Putamen (tissue), 1 donor: ENCODE data around the gene RUFY4.
"Not testable (repeated sequence)": the region's sequence is repeated elsewhere in the genome, so short reads cannot be mapped to it uniquely, and the experiment has no call there.

Experiments used
- DNase-seq: peaks from one replicate; pipeline ENCODE4 v3.0.0-alpha.2; 2016; ENCODE audit warnings: low spot score

RUFY4 gene

DNA sequence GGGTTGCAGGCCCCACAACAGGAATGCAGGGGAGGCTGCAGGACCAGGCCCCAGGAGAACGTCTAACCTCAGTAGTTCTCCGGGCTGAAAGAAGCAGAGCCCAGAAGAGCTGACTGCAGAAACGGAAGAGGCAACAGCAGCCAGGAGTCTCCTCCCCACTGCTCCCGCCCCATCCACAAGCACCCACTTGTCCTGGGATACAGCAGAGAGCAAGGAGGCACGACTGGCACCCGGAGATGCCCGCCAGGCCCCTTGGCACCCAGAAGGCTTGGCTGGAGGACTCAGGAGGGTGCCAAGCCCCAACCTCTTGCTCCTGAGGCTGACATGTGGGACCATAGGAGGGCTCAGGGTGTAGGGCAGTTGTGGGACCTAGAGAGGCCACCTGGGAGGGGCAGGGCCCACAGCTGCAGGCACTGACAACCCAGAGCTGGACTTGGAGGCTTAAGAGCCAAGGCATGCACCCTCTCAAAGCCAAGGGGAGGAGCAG, 37.2 kb upstream of the RUFY4 start:
- no peak for DNase-seq

DNA sequence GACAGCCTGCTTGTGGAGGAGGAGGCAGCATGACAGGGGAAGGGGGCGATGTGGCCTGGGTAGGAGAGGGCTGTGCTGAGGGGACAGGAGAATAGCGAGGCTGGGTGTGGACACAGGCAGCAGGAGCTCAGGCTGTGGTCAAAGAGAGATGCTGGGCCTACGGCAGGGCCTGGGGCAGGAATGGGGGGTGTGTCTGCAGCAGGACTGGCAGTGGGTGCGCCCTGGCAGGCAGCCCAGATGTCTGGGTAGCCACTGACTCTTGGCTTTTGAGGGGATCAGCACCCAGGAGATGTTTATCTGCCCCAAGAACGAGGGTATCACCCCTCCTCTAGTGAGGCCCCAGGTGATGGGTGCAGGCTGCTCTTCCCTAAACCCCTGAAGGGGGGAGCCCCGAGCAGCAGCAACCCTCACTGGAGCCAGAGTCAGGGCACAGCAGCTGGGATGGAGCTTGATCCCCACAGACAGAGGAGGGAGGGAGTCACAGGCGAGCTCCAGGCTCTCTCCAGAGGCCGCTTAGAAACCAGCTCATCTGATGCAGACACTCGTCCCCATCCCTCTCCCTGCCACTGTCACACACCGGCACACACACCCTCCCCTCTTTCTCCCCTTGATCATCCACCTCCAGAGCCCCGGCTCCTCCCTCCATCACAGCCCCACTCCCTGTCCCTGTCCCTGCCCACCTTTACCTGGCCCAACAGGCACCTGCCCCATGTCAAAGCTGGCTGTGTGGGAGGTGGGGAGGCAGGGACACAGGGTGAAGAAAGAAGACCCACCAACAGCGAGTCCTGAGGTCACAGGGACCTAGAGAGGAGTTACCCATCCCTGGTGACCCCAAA, 36.5 kb upstream of the RUFY4 start:
- no peak for DNase-seq

DNA sequence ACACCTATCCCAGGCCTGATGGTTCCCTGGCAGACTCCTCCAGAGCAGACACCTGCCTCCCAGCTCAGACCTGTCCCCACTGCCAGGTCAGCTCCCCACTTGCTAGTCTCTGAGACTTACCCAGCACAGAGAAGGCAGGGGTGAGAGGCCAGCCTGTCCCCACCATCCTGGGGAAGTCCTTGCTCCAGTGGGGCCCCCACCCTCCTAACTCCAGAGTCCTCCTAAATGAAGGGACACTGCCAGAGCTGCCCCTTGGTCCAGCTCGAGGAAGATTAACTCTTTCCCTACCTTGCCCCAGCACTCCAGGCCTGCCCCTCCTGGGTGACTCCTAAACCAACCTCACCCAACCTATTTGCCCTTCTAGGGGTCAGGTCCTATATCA, 35.9 kb upstream of the RUFY4 start:
- no peak for DNase-seq

DNA sequence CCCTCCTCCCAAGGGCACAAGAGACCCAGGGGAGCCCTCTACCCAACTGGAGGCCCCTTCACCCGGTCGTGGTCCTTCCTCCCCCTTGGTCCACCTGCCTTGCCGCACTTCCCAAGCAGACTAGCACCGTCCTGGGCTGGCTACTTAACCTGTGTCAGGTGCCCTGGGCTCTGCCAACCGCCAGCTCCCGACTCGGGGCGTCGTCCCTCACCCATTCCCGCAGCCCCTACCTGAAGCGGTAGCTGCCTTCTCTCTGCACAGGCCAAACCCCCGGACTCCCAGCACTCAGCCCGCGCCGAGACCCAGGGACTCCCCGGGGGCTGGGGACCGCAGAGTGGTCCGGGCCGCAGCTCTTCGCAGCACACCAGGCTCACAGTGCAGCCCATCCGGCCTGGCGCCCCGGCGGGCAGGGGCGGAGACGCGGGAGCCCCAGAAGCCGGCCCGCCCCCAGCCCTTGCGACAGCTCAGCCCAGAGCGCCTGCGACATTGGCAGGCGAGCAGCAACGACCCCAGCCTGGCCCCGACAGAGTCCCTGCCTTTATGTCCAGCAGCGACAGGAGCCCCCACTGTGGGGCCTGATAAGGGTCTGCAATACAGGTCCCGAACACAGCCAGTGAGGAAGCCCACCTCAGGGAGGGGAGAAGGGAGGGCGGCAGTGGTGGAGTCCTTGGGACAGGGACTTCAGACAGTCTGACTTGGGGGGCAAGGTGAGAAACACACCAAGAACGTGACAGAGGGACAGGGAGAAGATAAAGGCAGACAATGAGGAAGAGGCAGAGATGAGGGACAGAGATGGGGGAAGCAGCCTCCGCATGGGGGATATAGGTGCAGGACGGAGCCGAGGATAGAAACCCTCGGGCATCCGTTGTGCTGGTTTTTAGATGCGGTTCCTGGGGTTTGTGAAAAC, 35.2 kb upstream of the RUFY4 start:
- DNase-seq = no peak

DNA sequence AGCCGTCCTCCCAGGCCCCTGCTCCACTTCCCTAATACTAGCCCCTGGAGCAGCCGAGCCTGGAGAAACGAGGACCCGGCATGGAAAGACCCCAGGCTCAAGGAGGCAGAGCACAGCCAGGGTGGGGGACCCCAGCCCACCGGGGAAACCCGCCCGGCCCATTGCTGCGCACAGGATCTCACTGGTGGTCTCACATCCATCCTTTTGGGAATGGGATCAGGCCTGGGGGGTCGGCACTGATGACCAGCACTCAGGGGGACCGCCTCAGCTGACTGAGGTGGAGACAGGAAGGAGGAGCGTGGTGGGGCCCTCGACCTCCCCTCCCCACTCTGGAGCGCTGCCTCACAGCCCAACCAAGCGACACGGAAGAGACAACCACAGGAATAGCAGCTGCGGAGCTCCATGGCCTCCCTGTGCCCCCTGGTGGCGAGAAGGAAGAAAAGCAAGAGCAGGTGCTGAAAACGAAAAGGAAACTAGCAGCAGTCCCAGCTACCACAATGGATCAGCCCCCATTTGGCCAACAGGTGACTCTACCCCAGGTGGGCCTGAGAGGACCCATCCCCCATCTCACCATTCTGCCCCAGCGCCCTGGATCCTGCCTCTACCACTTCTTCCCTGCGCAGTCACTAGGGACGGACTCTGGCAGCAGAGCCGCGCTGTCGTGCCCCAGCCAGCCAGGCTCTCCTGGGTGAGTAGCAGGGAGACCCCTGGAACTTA, 34.4 kb upstream of the RUFY4 start:
- peak; percentile 64 for DNase-seq

DNA sequence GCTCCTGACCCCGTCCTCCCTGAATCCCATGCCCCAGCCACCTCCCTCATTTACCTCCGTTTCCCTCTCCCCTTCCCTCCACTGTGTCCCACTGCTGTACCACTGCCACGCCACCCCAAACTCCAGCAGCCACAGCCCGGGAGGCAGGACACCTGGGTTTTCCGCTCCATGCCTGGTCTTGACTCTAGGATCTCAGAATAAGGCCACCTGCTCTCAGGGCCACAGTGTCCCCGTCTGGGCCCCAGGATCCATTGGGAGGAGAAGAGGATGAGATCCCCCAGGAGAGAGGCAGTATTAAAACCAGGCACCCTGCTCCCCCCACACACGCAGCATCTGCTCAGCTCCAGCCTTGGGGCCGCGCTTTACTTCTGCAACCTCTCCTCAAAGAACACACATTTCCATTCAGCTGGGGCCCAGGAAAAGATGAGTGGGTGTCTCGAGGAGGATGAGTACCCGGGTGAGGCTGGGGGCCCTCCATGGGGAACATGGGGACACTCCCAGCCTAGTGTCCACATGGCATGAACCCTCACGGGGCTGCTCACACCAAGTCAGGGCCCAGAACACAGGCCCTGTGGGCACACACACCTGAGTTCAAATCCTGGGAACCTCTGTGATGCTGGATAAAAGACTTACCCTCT, 33.5 kb upstream of the RUFY4 start:
- no peak for DNase-seq

DNA sequence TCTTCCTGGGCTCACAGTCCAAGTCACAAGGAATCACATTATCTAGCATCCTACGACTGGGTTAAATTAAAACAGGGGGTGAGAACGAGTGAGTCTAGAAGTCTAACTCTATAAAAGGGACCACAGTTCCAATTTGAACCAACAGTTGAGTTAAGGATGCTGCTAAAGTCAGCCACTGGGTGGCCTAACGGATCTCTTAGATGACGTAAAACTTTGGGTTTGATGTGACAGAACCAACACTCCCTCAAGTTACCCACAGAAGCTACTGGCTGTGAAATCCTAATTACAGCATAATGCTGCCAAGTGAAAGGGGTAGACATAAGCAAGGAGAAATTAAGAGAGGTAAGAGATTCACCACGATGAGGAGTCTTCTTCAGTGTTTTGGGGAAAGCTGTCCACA, 32.7 kb upstream of the RUFY4 start:
- no peak for DNase-seq

DNA sequence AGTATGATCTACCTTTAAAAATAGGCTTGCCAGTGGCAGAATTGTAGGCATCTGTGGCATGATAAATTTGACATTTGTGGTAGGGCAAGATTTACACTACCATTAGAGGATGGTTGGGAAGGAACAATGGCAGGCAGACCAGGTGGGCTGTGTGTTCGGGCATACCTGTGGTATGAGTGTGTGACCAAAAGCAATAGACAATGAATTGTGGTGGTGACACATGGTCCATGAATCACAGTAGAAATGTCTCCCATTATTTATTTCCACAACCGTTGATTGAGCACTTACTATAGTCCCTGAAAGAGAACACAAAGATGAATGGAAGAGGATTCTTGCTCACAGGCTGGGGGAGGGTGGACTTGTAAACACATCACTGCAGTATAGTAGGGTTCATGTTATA, 29.9 kb upstream of the RUFY4 start:
- DNase-seq = no peak

DNA sequence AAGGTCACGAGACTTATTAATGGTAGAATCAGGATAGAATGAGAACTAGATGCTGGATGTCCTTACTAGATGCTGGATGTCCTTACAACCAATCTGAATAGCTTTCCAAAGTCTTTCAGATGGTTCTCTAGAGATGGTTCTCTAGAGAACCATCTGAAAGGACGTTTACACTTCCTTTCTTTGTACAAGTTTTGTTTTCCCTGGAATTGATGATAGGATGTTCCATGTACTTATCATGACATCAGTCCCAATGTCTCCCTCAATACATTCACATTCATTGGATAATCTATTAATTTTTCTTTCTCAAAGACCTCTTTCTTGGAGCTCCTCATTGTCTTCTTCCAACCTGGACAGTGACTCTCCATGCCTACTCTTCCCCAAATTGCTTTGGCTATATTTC, 28.2 kb upstream of the RUFY4 start:
- no peak for DNase-seq

DNA sequence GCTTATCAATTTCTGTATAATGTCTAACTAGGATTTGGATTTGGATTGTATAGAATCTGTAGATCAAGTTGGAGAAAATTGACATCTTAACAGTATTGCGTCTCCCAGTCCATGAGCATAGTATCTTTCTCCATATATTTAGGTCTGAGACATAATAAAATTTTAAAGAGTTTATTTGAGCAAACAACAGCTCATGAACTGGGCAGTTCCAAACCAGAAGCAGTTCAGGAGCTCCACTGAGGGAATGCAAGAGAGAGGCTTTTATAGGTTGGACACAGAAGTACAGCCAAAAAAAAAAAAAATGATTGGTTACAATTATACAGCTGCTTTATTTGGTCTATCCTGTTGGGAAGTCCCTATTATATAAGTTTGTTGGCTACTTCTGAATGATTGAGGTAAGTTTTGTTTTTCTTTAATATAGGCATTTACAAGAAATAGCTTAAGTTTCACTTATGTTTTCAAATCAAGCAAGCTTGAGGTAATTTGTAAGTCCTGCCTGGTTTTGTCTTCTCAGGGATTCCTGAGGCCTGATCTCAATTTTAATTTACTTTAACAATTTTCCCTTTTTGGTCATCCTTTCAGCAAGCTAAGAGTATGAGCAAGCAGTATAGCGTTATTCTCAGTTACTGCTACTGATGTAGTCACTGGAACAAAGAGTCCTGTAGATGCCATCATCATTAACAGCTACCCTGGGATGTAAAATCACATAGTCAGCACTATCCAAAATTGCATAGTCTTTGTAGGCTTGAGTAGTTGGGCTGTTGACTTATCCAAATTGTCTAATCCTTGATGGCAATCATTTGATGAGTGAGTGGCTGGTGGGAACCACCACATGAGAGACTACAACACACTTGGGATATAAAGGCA, 27.5 kb upstream of the RUFY4 start:
- DNase-seq = no peak

DNA sequence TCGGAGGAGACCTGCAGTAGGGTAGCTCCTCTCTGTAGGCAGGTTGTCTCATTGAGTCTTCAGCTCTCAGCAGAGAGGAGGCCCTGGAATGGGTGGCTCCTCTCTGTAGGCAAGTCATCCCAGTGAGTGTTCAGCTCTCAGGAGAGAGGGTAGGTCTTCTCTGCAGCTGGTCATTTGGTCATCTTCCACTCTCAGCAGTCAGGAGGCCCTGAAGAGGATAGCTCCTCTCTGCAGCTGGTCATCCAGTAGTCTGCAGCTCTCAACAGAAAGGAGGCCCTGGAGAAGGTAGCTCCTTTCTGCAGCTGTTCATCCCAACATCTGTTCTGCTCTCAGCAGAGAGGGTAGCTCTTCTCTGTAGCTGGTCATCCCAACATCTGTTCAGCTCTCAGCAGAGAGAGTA, 26.0 kb upstream of the RUFY4 start:
- DNase-seq = no peak

DNA sequence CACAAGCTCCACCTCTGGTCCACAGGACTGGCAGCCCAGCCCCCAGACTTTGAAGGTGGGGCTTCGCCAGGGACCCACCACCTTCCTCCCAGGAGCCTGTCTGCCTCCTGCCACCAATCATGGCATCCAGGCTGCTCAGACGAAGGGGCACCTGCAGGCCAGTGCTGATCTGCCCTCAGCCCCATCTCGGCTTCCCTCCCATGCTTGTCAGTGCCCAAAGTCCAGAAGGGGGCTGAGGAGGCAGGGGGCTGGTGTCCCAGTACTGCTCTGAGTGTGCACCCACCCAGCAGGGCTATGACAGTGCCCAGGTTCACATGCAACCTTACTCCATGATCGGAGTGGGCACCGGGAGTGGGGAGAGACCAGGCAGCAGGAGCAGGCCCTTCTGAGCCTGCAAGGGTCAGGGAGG, 25.3 kb upstream of the RUFY4 start:
- DNase-seq = no peak

DNA sequence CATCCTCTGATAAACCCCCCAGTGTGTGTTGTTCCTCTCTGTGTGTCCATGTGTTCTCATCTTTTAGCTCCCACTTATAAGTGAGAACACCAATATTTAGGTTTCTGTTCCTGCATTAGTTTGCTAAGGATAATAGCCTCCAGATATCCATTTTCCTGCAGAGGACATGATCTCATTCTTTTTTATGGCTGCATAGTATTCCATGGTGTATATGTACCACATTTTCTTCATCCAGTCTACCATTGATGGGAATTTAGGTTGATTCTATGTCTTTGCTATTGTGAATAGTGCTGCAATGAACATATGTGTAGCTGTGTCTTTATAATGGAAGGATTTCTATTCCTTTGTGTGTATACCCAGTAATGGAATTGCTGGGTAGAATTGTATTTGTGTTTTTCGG, 24.5 kb upstream of the RUFY4 start:
- not testable (repeated sequence) for DNase-seq

DNA sequence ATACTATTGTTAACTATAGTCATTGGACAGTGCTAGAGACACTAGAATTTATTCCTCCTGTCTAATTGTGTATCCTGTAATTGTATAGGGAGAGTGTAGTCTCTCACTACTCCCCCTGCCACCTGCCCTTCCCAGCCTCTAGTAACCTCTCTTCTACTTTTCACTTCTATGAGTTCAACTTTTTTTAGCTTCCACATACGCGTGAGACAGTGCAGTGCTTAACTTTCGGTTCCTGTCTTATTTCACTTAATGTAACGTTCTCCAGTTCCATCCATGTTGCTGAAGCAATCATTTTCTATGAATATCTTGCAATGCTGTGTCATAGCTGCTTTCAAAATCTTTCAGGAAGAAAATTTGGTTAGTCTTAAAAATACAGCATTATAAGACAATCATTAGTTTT, 22.8 kb upstream of the RUFY4 start:
- peak; percentile 15 for DNase-seq

DNA sequence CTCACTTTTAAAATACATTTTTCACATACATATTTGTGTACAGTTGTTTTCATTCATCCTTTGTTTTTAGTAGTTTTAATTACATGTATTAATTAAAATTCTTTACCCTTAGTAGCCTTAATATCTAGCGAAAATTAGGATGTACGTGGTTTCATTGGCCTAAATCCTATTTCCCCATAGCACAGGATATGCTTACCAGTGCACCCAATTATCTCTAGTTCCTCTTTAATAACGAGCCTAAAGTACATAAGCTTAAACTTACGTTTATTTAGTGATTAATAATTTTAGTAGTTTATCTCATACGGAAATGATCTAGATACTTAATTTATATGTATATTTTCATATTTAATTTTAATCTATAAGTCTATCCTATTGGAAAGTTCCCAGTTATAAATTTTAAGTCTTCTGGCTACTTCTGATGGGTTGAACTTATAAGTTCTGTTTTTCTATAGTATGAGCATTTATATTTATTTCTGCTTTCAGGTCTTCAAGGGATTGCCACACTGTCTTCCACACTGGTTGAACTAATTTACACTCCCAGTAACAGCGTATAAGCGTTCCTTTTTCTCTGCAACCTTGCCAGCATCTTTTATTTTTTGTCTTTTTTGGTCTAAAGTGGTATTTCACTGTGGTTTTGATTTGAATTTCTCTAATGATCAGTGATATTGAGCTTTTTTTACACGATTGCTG, 21.4 kb upstream of the RUFY4 start:
- no peak for DNase-seq

DNA sequence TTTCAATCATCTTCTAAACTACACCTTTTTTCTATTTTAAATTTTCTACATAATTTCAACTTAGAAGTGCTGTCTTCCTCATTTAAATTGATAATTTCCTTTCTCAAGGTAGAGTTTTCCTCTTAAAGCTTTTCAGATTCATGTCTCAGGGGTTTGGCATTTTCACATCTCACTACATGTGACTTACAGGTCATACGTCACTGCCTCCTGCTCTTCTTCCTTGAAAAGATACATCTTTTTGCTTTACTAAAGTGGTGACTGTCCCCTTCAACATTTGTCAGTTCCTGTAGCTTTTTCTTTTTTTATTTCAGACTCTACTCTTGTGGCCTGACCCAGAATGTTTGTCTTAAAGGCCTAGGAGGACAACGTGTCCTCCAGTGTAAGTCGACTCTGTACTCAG, 17.1 kb upstream of the RUFY4 start:
- no peak for DNase-seq

DNA sequence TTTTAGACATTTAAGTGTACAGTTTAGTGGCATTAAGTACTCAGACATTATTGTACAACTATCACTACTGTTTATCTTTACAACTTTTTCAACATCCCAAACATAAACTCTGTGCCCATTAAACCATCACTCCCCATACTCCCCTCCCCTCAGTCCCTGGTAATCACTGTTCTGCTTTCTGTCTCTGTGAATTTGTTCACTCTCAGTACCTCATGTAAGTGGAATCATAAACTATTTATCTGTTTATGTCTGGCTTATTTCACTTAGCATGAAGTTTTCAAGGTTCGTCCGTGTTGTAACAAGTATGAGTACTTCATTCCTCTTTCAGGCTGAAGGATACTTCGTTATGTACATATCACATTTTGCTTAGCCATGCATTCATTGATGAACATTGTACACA, 9.8 kb upstream of the RUFY4 start:
- DNase-seq = no peak

DNA sequence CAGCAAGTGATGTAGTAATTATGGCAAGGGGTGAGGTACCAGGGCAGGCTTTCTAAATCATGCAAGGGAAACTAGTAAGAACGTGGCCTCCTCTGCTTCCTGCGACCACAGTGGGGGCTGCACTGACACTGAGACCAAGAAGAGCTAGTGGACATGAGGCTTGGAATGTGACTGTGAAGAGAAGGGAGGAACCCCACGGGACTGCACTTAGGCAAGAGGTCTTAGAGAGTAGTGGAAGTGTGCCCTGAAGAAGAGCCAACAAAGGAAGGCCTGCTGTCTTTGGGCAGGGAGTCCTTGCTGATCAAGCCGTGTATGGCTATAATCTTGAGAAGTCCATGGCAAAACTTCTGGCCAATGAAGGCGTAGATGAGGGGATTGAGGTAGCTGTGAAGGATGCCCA, 8.9 kb upstream of the RUFY4 start:
- no peak for DNase-seq

DNA sequence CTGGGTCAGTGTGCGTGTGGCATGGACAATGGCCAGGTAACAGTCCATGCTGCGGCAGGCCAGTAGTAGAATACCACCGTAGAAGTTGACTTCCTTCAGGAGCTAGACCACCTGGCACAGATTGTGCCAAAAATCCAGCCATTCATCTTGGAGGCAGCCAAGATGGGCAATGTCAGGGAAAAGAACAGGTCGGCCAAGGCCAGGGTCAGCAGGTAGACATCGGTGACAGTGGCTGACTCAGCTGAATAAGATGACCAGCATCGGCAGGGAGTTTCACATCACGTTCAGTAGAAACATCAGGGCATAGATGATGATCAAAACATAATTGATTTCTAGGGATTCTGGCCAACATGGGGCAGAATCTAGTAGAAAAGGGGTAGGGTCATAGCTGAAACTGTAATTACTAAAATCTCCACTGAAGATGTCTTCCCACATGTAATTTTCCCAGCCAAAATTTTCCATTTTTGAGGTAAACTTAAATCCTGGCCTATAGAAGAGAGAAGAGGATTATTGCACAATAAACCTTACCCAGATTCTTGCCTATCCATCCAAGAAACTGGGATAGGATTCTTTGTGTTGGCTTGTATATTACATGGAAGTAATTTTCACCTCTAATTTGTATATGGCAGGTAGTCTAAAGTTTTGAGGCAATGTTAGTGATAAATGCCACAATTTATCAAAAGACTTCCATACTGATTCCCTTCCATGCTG, 7.9 kb upstream of the RUFY4 start:
- no peak for DNase-seq

DNA sequence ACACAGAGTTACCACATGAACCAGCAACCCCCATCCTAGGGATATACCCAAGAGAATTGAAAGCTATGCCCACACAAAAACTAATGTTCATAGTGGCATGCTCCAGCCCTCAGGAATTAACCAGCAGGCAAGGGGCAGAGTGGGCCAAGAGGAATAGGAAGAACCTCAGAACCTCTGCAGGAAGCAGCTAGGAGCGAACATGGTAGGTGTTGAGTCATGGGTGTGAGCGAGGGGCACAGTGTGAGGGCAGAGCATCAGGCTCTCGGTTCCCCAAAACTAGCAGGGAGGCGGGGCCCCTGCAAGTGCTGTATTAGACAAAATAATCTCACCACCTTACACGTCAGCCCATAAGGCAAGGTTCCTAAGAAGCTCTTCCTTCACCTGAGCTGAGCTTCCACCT, 5.6 kb upstream of the RUFY4 start:
- DNase-seq = no peak
